Lower leg skin (tissue), 3 donors: Measurements from ENCODE around the gene POLD1.

Experiments
- CTCF ChIP-seq, 3 donors: fragments of 450-650 bp; IDR thresholded peaks; one replicate each; pipeline ENCODE4 v1.5.1; 2016; ENCODE audit warnings: antibody characterized with exemption in 3 of 3, mild to moderate bottlenecking in 3 of 3, moderate library complexity in 2 of 3
- POLR2A ChIP-seq, 2 donors: fragments of 450-650 bp; IDR thresholded peaks; one replicate each; pipeline ENCODE4 v1.6.1; 2016 to 2017; ENCODE audit warnings: antibody characterized with exemption in 2 of 2, mild to moderate bottlenecking in 1 of 2, moderate library complexity in 1 of 2

GRCh38 chr19:50365434-50366306 is 18.5 kb upstream of the POLD1 start, which contains the start of gene NAPSA:
- TF ChIP-seq CTCF (IDR thresholded peaks at IDR 0.05), result no peak
- TF ChIP-seq POLR2A (IDR thresholded peaks at IDR 0.05), result no peak
